Measurements from ENCODE around the gene INHBA. TPM values are rescaled to one million over a fixed set of nuclear protein-coding genes. Genes with fewer than 3 reads are reported as not detected.

The INHBA gene
- total RNA-seq, 1 experiment from 2014 or later, result 0.28 TPM

- POLR2A ChIA-PET, result interaction anchor here (0.5 kb wide), 1 partner anchor 223 kb away, joined by 4 read pairs; no protein-coding TSS in a partner anchor
- no TSS peak for BruUV-seq (replicated peaks)
Observed at GRCh38 chr7:41688012-41688625, 14.8 kb downstream of the INHBA start.

GRCh38 chr7:41685684-41686083 lies 17.2 kb downstream of the INHBA start:
- no peak for TF ChIP-seq POLR2AphosphoS5 (IDR thresholded peaks at IDR 0.05; ENCODE audit: low read depth, low read length)
- TF ChIP-seq REST (IDR thresholded peaks at IDR 0.05; ENCODE audit: insufficient read depth in 1 of 2, low read depth in 2 of 2, low read length in 1 of 2), result no peak
- TF ChIP-seq TCF7L2 (IDR thresholded peaks at IDR 0.05; ENCODE audit: low read depth, low read length), result no peak
- TF ChIP-seq CTCF (IDR thresholded peaks at IDR 0.05), result no peak
- TF ChIP-seq SIN3A (IDR thresholded peaks at IDR 0.05; ENCODE audit: borderline replicate concordance, insufficient read depth, low read depth, low read length), result no peak
- Histone ChIP-seq H3K4me1 (ENCODE audit: control insufficient read depth, insufficient read depth, low read length) (no peaks in the 10 kb centered on the region), H3K27ac (ENCODE audit: low read length) (no peak overlapping the region), H3K4me3 (ENCODE audit: low read depth in 2 of 2, low read length in 2 of 2) (no peak overlapping the region), H3K9me3 (ENCODE audit: control insufficient read depth, insufficient read depth, low read depth, low read length) (no peaks in the 10 kb centered on the region), H3K27me3 (ENCODE audit: control insufficient read depth, insufficient read depth, low read length) (no peaks in the 10 kb centered on the region), H3K36me3 (ENCODE audit: control insufficient read depth, insufficient read depth, low read length) (no peaks in the 10 kb centered on the region)
- intact Hi-C loops (cut with micrococcal nuclease; ENCODE audit: unreplicated experiment) (no loop called here), in situ Hi-C loops (cut with HindIII; ENCODE audit: low pct_unique_long_range_greater_than_20kb, low sequenced_read_pairs) (no loop called here)
- DNase-seq (ENCODE audit: low read depth, low spot score) (no peak), ATAC-seq (no peak)
- POLR2A ChIA-PET, result no interaction called here
- CTCF ChIA-PET, result no interaction called here
- no TSS peak for BruUV-seq (replicated peaks)

More at GRCh38 chr7:41688012-41688625, 14.8 kb downstream of the INHBA start:
- Histone ChIP-seq H3K27me3 (ENCODE audit: control insufficient read depth, insufficient read depth, low read length) (no peaks in the 10 kb centered on the region), H3K9me3 (ENCODE audit: control insufficient read depth, insufficient read depth, low read depth, low read length) (no peaks in the 10 kb centered on the region), H3K27ac (ENCODE audit: low read length) (no peak overlapping the region), H3K36me3 (ENCODE audit: control insufficient read depth, insufficient read depth, low read length) (no peaks in the 10 kb centered on the region), H3K4me3 (ENCODE audit: low read depth in 2 of 2, low read length in 2 of 2) (no peak overlapping the region), H3K4me1 (ENCODE audit: control insufficient read depth, insufficient read depth, low read length) (no peaks in the 10 kb centered on the region)
- in situ Hi-C loops (cut with HindIII; ENCODE audit: low pct_unique_long_range_greater_than_20kb, low sequenced_read_pairs) (no loop called here), intact Hi-C loops (cut with micrococcal nuclease; ENCODE audit: unreplicated experiment) (no loop called here)
- no peak for ATAC-seq
- TF ChIP-seq TCF7L2 (IDR thresholded peaks at IDR 0.05; ENCODE audit: low read depth, low read length) (no peak), REST (IDR thresholded peaks at IDR 0.05; ENCODE audit: insufficient read depth in 1 of 2, low read depth in 2 of 2, low read length in 1 of 2) (no peak), CTCF (IDR thresholded peaks at IDR 0.05) (no peak), SIN3A (IDR thresholded peaks at IDR 0.05; ENCODE audit: borderline replicate concordance, insufficient read depth, low read depth, low read length) (no peak), POLR2AphosphoS5 (IDR thresholded peaks at IDR 0.05; ENCODE audit: low read depth, low read length) (no peak)
- DNase-seq (ENCODE audit: low read depth, low spot score), result no peak
- CTCF ChIA-PET, result no interaction called here

Data from Panc1 (cell line).